AG04450 (cell line): ENCODE results near the gene UBASH3A. TPM values are rescaled to one million over a fixed set of nuclear protein-coding genes. Genes with fewer than 3 reads are reported as not detected.

Experiments used
- CTCF ChIA-PET: fragments of 300-600, 350-600 bp; formaldehyde crosslinking; extraction: SDS; loops from one replicate; lab custom pipeline; 2022; ENCODE audit warnings: antibody characterized with exemption, inconsistent platforms; lab: Charles Lee
- POLR2A ChIA-PET: fragments of 350-600 bp; formaldehyde crosslinking; extraction: SDS; loops from one replicate; lab custom pipeline; 2021; ENCODE audit warnings: antibody characterized with exemption, inconsistent platforms; lab: Yijun Ruan, JAX
- DNase-seq: peaks from one replicate; pipeline ENCODE4 v3.0.0-alpha.2; 2011; ENCODE audit warnings: low read depth, low spot score
- H3K27ac ChIP-seq: one replicate; pipeline ENCODE4 v1.5.1; 2012; ENCODE audit warnings: low read depth, low read length, control low read depth
- H3K27me3 ChIP-seq: one replicate; pipeline ENCODE4 v1.6.0; 2012; ENCODE audit warnings: low read length; ENCODE audit not compliant: control insufficient read depth, insufficient read depth
- H3K4me3 ChIP-seq: 2 replicates; pipeline ENCODE4 v1.5.1; 2011; ENCODE audit warnings: mild to moderate bottlenecking, low read depth, low read length, control low read depth
- H3K9me3 ChIP-seq: 2 replicates; pipeline ENCODE4 v1.5.1; 2012; ENCODE audit warnings: low read length; ENCODE audit not compliant: control insufficient read depth, insufficient read depth
- polyA plus RNA-seq: library from polyadenylated mRNA; depleted of rRNA; stranded (reverse); fragments of >200 nt; gene quantifications from 2 replicates; pipeline ENCODE4 v1.2.3, GENCODE V29; 2011; rRNA removed
- small RNA-seq: library from RNA; depleted of rRNA; stranded (forward); fragments of <200 nt; gene quantifications from one replicate; pipeline ENCODE3, GENCODE V24; 2012; ENCODE audit warnings: low read depth; ENCODE audit not compliant: insufficient read length
- TF ChIP-seq, protein P1 (sequence below): IDR thresholded peaks from 2 replicates; pipeline ENCODE4 v1.5.1; 2011; ENCODE audit warnings: low read depth, low read length, control low read depth, inconsistent platforms

Gene UBASH3A
- polyA plus RNA-seq, 1 experiment = not detected

DNA sequence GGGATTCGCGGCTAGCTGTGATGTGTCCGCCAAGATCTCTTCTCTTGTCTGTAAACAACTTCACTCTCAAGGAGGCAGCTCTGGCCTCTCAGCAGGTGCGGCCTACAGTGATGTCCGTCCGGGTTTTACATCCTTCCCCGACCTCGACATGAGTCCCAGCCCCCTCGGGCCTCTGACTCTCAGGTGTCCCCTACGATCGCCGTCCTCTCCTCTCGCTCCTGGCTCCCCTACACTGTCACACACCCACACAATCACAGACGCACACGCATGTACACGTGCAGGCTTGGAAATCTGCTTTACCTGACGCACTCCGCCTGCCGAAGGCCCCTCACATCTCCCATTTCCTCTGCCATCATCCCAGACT lies 93.1 kb downstream of the UBASH3A start:
- TF ChIP-seq, protein P1, sequence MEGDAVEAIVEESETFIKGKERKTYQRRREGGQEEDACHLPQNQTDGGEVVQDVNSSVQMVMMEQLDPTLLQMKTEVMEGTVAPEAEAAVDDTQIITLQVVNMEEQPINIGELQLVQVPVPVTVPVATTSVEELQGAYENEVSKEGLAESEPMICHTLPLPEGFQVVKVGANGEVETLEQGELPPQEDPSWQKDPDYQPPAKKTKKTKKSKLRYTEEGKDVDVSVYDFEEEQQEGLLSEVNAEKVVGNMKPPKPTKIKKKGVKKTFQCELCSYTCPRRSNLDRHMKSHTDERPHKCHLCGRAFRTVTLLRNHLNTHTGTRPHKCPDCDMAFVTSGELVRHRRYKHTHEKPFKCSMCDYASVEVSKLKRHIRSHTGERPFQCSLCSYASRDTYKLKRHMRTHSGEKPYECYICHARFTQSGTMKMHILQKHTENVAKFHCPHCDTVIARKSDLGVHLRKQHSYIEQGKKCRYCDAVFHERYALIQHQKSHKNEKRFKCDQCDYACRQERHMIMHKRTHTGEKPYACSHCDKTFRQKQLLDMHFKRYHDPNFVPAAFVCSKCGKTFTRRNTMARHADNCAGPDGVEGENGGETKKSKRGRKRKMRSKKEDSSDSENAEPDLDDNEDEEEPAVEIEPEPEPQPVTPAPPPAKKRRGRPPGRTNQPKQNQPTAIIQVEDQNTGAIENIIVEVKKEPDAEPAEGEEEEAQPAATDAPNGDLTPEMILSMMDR = no peak
- DNase-seq = no peak
- H3K4me3 ChIP-seq = peak overlapping the region; percentile 68
- ChIA-PET CTCF (interaction anchor here (1.0 kb wide), 1 partner anchor 238 kb away, joined by 3 read pairs; no protein-coding TSS in a partner anchor), POLR2A (no interaction called here)
- H3K27ac ChIP-seq = peak overlapping the region; percentile 21
- no peaks in the 10 kb centered on the region for H3K27me3 ChIP-seq
- peaks cover 4% of the 10 kb centered on the region; the same call in 1 of the 2 replicates for H3K9me3 ChIP-seq

Small RNA genes within 50 kb of the gene (small RNA-seq; reads per million reads assigned to genes)
- not detected for gene RNU6-1149P

Other genes starting within 250 kb of the UBASH3A start
- gene ABCG1, start 184.8 kb upstream of the UBASH3A start, polyA plus RNA-seq = 0.67 and 0.71 TPM in 2 replicates
- gene TFF3, start 88.5 kb upstream of the UBASH3A start, polyA plus RNA-seq = not detected in 2 replicates
- not detected in 2 replicates for gene TFF2, start 52.9 kb upstream of the UBASH3A start, polyA plus RNA-seq
- not detected in 2 replicates for gene TFF1, start 37.4 kb upstream of the UBASH3A start, polyA plus RNA-seq
- gene TMPRSS3, start 7.8 kb upstream of the UBASH3A start, polyA plus RNA-seq = not detected in 2 replicates
- gene RSPH1, start 92.3 kb downstream of the UBASH3A start, polyA plus RNA-seq = not detected in 2 replicates
- gene SLC37A1, start 110.0 kb downstream of the UBASH3A start, polyA plus RNA-seq = 0.02 and 0.05 TPM in 2 replicates
- 0.14 TPM in 1 of 2 replicates, not detected in the other for gene PDE9A, start 249.7 kb downstream of the UBASH3A start, polyA plus RNA-seq